ENCODE measurements around the gene PECR. TPM values are rescaled to one million over a fixed set of nuclear protein-coding genes. Genes with fewer than 3 reads are reported as not detected.

PECR gene
- total and polyA plus RNA-seq, 2 of the 13 experiments (the other 11 are each of a cell fraction or from before 2014, with no cell fraction given), result 151 to 153 TPM

DNA sequence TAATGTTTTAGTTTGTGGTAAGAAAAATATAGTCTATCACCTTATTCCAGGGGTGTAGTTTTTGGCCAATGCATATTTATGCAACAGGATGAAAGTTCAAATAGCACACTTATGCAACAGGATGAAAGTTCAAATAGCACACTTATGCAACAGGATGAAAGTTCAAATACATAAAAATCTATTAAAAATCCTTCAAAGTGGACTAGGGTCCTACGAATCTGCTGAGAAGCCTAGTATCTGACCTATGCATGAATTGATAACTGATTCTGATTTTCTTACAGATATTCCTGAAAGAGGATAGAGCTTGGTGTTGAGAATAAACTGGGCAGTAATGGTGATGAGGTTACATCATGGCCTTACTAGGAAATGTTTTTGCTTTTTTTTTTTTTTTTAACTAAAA lies 2.8 kb downstream of the PECR start (continued):
- TF ChIP-seq, protein P1, sequence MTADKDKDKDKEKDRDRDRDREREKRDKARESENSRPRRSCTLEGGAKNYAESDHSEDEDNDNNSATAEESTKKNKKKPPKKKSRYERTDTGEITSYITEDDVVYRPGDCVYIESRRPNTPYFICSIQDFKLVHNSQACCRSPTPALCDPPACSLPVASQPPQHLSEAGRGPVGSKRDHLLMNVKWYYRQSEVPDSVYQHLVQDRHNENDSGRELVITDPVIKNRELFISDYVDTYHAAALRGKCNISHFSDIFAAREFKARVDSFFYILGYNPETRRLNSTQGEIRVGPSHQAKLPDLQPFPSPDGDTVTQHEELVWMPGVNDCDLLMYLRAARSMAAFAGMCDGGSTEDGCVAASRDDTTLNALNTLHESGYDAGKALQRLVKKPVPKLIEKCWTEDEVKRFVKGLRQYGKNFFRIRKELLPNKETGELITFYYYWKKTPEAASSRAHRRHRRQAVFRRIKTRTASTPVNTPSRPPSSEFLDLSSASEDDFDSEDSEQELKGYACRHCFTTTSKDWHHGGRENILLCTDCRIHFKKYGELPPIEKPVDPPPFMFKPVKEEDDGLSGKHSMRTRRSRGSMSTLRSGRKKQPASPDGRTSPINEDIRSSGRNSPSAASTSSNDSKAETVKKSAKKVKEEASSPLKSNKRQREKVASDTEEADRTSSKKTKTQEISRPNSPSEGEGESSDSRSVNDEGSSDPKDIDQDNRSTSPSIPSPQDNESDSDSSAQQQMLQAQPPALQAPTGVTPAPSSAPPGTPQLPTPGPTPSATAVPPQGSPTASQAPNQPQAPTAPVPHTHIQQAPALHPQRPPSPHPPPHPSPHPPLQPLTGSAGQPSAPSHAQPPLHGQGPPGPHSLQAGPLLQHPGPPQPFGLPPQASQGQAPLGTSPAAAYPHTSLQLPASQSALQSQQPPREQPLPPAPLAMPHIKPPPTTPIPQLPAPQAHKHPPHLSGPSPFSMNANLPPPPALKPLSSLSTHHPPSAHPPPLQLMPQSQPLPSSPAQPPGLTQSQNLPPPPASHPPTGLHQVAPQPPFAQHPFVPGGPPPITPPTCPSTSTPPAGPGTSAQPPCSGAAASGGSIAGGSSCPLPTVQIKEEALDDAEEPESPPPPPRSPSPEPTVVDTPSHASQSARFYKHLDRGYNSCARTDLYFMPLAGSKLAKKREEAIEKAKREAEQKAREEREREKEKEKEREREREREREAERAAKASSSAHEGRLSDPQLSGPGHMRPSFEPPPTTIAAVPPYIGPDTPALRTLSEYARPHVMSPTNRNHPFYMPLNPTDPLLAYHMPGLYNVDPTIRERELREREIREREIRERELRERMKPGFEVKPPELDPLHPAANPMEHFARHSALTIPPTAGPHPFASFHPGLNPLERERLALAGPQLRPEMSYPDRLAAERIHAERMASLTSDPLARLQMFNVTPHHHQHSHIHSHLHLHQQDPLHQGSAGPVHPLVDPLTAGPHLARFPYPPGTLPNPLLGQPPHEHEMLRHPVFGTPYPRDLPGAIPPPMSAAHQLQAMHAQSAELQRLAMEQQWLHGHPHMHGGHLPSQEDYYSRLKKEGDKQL (CRISPR knock-in tag; IDR thresholded peaks at IDR 0.05; ENCODE audit: low read depth), result peak; percentile 87
- TF ChIP-seq, protein P2, sequence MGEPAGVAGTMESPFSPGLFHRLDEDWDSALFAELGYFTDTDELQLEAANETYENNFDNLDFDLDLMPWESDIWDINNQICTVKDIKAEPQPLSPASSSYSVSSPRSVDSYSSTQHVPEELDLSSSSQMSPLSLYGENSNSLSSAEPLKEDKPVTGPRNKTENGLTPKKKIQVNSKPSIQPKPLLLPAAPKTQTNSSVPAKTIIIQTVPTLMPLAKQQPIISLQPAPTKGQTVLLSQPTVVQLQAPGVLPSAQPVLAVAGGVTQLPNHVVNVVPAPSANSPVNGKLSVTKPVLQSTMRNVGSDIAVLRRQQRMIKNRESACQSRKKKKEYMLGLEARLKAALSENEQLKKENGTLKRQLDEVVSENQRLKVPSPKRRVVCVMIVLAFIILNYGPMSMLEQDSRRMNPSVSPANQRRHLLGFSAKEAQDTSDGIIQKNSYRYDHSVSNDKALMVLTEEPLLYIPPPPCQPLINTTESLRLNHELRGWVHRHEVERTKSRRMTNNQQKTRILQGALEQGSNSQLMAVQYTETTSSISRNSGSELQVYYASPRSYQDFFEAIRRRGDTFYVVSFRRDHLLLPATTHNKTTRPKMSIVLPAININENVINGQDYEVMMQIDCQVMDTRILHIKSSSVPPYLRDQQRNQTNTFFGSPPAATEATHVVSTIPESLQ (CRISPR knock-in tag; conservative IDR thresholded peaks at IDR 0.05), result peak; percentile 96; the same call in 1 of the 2 replicates
- TF ChIP-seq ZNF282 (IDR thresholded peaks at IDR 0.05; ENCODE audit: partially characterized antibody) (no peak), ZNF652 (CRISPR knock-in tag; IDR thresholded peaks at IDR 0.05; ENCODE audit: borderline replicate concordance, low read depth) (peak; percentile 68; the same call in 1 of the 2 replicates), ZNF124 (CRISPR knock-in tag; IDR thresholded peaks at IDR 0.05) (peak; percentile 92), MEF2D (CRISPR knock-in tag; IDR thresholded peaks at IDR 0.05) (peak; percentile 81), PAWR (CRISPR knock-in tag; IDR thresholded peaks at IDR 0.05; ENCODE audit: borderline replicate concordance) (no peak), ZNF431 (CRISPR knock-in tag; IDR thresholded peaks at IDR 0.05; ENCODE audit: borderline replicate concordance, low read depth) (peak; percentile 59; the same call in 1 of the 2 replicates), ETV6 (CRISPR knock-in tag; conservative IDR thresholded peaks at IDR 0.05) (peak; percentile 64; the same call in 1 of the 2 replicates), NCOA1 (CRISPR knock-in tag; IDR thresholded peaks at IDR 0.05) (peak; percentile 61; the same call in 1 of the 2 replicates), SRF (IDR thresholded peaks at IDR 0.05; ENCODE audit: low read depth, low read length) (no peak), ATM (IDR thresholded peaks at IDR 0.05; ENCODE audit: borderline replicate concordance) (peak; percentile 100), SSRP1 (CRISPR knock-in tag; IDR thresholded peaks at IDR 0.05) (no peak)
- TF ChIP-seq, protein P3, sequence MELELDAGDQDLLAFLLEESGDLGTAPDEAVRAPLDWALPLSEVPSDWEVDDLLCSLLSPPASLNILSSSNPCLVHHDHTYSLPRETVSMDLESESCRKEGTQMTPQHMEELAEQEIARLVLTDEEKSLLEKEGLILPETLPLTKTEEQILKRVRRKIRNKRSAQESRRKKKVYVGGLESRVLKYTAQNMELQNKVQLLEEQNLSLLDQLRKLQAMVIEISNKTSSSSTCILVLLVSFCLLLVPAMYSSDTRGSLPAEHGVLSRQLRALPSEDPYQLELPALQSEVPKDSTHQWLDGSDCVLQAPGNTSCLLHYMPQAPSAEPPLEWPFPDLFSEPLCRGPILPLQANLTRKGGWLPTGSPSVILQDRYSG (CRISPR knock-in tag; IDR thresholded peaks at IDR 0.05), result no peak
- TF ChIP-seq, protein P4, sequence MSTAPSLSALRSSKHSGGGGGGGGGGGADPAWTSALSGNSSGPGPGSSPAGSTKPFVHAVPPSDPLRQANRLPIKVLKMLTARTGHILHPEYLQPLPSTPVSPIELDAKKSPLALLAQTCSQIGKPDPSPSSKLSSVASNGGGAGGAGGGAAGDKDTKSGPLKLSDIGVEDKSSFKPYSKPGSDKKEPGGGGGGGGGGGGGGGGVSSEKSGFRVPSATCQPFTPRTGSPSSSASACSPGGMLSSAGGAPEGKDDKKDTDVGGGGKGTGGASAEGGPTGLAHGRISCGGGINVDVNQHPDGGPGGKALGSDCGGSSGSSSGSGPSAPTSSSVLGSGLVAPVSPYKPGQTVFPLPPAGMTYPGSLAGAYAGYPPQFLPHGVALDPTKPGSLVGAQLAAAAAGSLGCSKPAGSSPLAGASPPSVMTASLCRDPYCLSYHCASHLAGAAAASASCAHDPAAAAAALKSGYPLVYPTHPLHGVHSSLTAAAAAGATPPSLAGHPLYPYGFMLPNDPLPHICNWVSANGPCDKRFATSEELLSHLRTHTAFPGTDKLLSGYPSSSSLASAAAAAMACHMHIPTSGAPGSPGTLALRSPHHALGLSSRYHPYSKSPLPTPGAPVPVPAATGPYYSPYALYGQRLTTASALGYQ (CRISPR knock-in tag; IDR thresholded peaks at IDR 0.05), result peak; percentile 96
- TF ChIP-seq, protein P5, sequence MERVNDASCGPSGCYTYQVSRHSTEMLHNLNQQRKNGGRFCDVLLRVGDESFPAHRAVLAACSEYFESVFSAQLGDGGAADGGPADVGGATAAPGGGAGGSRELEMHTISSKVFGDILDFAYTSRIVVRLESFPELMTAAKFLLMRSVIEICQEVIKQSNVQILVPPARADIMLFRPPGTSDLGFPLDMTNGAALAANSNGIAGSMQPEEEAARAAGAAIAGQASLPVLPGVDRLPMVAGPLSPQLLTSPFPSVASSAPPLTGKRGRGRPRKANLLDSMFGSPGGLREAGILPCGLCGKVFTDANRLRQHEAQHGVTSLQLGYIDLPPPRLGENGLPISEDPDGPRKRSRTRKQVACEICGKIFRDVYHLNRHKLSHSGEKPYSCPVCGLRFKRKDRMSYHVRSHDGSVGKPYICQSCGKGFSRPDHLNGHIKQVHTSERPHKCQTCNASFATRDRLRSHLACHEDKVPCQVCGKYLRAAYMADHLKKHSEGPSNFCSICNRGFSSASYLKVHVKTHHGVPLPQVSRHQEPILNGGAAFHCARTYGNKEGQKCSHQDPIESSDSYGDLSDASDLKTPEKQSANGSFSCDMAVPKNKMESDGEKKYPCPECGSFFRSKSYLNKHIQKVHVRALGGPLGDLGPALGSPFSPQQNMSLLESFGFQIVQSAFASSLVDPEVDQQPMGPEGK (CRISPR knock-in tag; IDR thresholded peaks at IDR 0.05), result peak; percentile 49; the same call in 1 of the 2 replicates
